ENCODE data around the gene FBLN1.

Gene FBLN1

GRCh38 chr22:45562102-45562501, 59.4 kb downstream of the FBLN1 start:
- no peak for FAIRE-seq
- no peak for DNase-seq (ENCODE audit: insufficient read length, low spot score)
- no peak for TF ChIP-seq CTCF (IDR thresholded peaks at IDR 0.05; ENCODE audit: insufficient read depth, missing control alignments)

DNA sequence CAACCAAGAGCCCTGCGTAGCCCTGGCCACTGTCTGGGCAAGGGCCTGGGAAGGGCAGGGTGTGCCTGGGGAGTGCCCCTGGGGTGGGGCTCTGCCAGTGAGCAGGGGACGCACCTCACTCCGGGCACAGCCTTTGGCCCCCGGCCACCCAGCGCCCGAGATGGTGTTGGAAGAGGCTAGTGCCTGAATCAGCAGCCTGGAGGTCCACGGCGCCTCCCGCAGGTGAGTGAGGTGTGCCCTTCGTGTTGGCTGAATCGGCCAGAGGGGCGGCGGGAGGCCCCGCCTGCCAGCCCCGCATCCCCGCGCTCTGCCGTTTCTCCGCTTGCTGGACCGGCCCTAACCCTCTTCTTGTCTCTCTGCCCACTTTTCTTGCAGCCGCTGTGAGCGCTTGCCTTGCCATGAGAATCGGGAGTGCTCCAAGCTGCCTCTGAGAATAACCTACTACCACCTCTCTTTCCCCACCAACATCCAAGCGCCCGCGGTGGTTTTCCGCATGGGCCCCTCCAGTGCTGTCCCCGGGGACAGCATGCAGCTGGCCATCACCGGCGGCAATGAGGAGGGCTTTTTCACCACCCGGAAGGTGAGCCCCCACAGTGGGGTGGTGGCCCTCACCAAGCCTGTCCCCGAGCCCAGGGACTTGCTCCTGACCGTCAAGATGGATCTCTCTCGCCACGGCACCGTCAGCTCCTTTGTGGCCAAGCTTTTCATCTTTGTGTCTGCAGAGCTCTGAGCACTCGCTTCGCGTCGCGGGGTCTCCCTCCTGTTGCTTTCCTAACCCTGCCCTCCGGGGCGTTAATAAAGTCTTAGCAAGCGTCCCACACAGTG, 60.1 kb downstream of the FBLN1 start:
- no peak for TF ChIP-seq CTCF (IDR thresholded peaks at IDR 0.05; ENCODE audit: insufficient read depth, missing control alignments)
- DNase-seq (ENCODE audit: insufficient read length, low spot score) (no peak), FAIRE-seq (no peak)

DNA sequence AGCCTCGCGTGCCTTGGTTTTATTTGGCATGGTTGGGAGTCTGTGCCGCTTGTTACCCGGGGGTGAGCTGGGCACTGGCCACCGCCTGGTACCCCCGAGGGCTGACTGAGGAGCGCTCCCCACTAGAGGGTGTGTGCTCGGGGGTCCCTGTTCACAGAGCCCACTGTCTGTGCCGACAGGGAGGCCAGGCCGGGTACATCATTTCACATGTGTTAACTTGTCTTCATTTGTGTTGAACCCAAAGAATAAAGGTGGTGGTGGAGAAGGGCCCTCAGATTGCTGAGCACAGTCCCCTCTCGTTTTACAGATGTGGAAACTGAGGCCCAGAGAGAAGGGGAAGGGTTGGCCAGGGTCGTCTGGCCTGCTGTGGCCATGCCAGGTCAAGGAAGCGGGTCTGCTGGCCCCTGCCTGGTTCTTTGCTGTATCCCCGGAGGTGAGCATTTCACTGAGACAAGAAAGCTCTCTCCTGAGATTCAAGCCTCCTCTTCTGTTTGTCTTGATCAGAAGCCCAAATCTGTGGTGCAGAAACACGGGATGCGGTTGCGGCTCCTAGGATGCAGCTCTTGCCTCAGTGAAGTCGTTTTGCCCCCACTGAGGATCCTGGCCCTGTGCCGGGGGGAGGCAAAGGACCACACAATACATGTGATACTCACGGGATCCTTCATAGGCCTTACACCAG, 60.8 kb downstream of the FBLN1 start:
- no peak for TF ChIP-seq CTCF (IDR thresholded peaks at IDR 0.05; ENCODE audit: insufficient read depth, missing control alignments)
- no peak for DNase-seq (ENCODE audit: insufficient read length, low spot score)
- no peak for FAIRE-seq

DNA sequence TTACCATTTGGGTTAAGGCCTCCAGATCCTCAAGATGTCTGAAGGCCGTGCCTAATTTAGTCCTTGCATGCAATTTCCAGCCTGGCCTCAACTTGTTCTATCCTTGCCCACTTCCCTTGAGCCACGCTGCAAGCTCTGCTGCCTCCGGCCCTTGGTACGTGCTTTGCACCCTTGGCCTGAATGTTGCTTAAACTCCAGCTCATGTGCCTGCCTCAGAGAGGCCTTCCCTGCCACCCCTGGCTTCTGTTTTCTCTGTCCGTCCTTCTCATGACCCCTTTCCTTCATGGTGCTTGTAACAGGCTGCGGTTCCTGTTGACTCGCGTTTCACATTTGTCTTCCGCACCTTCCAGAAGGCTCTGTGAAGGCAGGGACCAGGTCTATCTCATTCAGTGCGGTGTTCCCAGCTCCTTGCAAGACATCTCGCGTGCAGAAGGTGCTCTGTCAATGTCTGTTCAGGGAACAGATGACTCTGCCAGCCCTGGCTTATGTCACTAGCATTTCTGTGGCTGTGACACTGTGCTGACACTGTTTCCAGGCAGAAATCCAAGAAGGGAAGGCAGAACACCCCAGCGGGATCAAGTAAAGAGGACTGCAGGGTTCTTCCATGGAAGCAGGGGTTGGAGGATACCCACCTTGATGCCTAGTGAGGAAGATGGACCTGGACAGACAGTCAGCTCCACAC, 61.8 kb downstream of the FBLN1 start:
- DNase-seq (ENCODE audit: insufficient read length, low spot score) (no peak), FAIRE-seq (no peak)
- no peak for TF ChIP-seq CTCF (IDR thresholded peaks at IDR 0.05; ENCODE audit: insufficient read depth, missing control alignments)

DNA sequence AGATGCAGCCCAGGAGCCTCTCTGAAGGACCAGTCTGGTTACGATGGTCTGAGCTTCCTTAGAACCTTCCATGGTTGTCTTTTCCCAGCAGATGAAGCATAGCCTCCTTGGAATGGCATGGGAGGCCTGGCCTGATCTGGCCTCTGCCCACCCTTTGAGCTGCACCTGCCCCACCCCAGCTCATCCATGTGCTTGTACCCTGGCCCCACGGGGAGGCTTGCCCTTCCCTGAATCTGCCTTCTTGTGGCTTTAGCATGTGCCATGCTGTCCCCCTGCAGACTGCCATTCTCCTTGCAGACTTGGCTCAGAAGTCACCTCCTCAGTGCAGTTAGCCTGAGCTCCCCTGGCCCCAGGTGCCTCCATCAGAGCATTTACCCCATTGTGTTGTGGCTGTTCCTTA, 62.5 kb downstream of the FBLN1 start:
- DNase-seq (ENCODE audit: insufficient read length, low spot score): no peak
- no peak for FAIRE-seq

GRCh38 chr22:45565973-45566372, 63.3 kb downstream of the FBLN1 start:
- FAIRE-seq (no peak), DNase-seq (ENCODE audit: insufficient read length, low spot score) (no peak)
- no peak for TF ChIP-seq CTCF (IDR thresholded peaks at IDR 0.05; ENCODE audit: insufficient read depth, missing control alignments)

More for the DNA sequence above, 62.5 kb downstream of the FBLN1 start:
- TF ChIP-seq CTCF (IDR thresholded peaks at IDR 0.05; ENCODE audit: insufficient read depth, missing control alignments): no peak
